ENCODE measurements around the gene UXT.
A peak's percentile ranks its signal among the peaks of the same experiment; 100 is the strongest.

DNA sequence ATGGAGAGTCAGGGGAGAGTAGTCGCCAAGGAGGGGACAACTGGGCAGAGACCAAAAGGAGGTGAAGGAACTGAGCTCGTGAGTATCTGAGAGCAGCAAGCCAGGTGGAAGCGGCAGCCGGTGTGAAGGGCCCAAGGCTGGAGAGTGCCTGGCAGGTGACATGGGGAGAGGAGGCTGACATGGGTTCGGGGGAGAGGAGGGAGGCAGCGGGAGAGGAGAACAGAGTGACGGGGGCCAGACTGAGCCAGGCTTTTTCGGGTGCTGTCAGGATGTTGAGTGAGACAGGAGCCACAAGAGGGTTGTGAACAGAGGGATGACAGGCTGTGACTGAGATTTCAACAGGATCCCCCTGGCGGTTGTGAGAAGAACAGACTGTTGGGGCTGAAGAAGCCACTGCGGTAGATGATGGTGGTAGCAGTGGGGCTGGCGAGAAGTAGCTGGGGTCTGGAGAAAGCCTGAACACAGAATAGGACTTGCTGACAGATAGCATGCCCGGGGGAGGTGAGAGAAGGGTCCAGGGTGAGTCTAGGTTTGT, 14.4 kb downstream of the UXT start:
- TF ChIP-seq, protein P1, sequence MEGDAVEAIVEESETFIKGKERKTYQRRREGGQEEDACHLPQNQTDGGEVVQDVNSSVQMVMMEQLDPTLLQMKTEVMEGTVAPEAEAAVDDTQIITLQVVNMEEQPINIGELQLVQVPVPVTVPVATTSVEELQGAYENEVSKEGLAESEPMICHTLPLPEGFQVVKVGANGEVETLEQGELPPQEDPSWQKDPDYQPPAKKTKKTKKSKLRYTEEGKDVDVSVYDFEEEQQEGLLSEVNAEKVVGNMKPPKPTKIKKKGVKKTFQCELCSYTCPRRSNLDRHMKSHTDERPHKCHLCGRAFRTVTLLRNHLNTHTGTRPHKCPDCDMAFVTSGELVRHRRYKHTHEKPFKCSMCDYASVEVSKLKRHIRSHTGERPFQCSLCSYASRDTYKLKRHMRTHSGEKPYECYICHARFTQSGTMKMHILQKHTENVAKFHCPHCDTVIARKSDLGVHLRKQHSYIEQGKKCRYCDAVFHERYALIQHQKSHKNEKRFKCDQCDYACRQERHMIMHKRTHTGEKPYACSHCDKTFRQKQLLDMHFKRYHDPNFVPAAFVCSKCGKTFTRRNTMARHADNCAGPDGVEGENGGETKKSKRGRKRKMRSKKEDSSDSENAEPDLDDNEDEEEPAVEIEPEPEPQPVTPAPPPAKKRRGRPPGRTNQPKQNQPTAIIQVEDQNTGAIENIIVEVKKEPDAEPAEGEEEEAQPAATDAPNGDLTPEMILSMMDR (IDR thresholded peaks at IDR 0.05) = peak; percentile 45
- TF ChIP-seq SIN3A (IDR thresholded peaks at IDR 0.05; ENCODE audit: borderline replicate concordance, insufficient read depth, low read depth, low read length) = no peak
- TF ChIP-seq, protein P2, sequence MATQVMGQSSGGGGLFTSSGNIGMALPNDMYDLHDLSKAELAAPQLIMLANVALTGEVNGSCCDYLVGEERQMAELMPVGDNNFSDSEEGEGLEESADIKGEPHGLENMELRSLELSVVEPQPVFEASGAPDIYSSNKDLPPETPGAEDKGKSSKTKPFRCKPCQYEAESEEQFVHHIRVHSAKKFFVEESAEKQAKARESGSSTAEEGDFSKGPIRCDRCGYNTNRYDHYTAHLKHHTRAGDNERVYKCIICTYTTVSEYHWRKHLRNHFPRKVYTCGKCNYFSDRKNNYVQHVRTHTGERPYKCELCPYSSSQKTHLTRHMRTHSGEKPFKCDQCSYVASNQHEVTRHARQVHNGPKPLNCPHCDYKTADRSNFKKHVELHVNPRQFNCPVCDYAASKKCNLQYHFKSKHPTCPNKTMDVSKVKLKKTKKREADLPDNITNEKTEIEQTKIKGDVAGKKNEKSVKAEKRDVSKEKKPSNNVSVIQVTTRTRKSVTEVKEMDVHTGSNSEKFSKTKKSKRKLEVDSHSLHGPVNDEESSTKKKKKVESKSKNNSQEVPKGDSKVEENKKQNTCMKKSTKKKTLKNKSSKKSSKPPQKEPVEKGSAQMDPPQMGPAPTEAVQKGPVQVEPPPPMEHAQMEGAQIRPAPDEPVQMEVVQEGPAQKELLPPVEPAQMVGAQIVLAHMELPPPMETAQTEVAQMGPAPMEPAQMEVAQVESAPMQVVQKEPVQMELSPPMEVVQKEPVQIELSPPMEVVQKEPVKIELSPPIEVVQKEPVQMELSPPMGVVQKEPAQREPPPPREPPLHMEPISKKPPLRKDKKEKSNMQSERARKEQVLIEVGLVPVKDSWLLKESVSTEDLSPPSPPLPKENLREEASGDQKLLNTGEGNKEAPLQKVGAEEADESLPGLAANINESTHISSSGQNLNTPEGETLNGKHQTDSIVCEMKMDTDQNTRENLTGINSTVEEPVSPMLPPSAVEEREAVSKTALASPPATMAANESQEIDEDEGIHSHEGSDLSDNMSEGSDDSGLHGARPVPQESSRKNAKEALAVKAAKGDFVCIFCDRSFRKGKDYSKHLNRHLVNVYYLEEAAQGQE (IDR thresholded peaks at IDR 0.05; ENCODE audit: insufficient read depth in 1 of 2, low read depth in 2 of 2, low read length in 1 of 2) = no peak

Data from Panc1 (cell line).